Cerebellar cortex (tissue), 1 donor: ENCODE measurements around the gene GOPC.

ENCODE experiments used
- DNase-seq: peaks from one replicate; pipeline ENCODE4 v3.0.0-alpha.2; 2015; ENCODE audit warnings: low spot score

Gene GOPC

GRCh38 chr6:117514655-117515054 lies 87.7 kb downstream of the GOPC start:
- DNase-seq, result no peak

GRCh38 chr6:117513778-117514365 lies 88.4 kb downstream of the GOPC start:
- no peak for DNase-seq

- no peak for DNase-seq
Observed at GRCh38 chr6:117512987-117513573, 89.2 kb downstream of the GOPC start.

- no peak for DNase-seq
Observed at GRCh38 chr6:117512056-117512828, 90.1 kb downstream of the GOPC start.
